ENCODE measurements around the gene CRACR2B. TPM values are rescaled to one million over a fixed set of nuclear protein-coding genes. Genes with fewer than 3 reads are reported as not detected.

Gene CRACR2B
- total and polyA plus RNA-seq, 2 donors: 5.9 to 20.2 TPM

DNA sequence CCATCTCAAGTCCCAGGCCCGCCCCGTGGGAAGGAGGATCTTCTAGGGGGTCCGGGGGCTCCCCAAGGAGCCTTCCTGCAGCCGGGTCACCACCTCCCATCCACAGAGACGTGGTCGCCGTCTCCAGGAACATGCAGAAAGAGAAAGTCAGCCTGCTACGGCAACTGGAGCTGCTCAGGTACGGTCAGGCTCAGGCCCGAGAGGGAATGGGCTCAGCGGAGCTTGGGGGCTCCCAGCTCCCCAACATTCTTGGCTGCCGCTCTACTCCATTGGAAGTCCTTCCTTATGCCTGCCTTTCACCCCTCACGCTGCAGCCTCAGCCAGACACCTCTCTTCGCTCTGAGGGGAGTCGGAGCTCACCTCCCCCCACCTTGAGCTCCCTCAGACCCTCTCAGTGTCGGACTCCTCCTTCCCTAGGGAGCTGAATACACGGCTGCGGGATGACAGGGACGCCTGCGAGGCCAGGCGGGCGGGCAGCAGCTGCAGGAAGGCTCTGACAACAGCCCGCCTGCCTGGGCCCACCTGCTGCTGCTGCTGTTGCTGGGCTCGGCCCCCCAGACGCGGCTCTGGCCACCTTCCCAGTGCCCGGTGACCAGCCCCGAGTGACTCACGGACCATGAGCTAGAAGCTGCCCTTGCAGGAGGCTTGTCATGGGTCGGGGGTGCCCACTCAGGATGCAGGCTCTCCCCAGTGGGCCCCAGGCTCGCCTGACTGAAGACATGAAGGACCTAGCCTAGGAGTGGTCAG is 3.6 kb downstream of the CRACR2B start:
- H3K4me3 ChIP-seq (ENCODE audit: low read depth, low read length): no peak overlapping the region

DNA sequence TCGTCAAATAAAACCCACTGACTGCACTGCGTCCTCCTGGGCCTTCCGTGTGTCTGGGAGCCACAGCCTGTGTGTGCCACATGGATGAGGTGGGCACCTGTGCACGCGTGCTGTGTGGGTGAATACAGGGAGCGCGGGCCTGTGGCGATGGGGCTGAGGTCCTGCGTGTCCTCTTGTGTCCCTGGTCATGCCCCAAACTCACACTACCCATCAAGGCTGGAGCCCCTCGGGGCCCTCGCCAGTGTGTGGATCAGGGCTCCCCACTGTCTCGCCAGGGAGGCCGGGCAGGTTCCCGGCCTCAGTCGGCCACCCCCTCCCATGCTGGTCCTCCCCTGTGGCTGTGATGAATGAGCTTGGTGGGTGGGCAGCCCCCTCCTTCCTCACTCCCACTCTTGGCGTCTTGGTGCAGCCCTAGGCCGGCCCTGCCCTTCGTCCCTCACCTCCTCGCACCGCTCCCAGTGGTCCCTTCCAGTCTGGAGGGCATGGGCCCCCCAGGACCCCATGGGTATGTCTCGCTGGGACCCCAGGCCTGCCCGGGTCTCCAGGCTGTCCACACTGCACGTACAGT is 4.3 kb downstream of the CRACR2B start:
- DNase-seq (ENCODE audit: extremely low spot score): no peak
- Histone ChIP-seq H3K4me1 (ENCODE audit: insufficient read depth) (peaks cover 2% of the 10 kb centered on the region), H3K27ac (ENCODE audit: low read depth) (no peak overlapping the region), H3K36me3 (ENCODE audit: insufficient read depth) (no peaks in the 10 kb centered on the region), H3K4me3 (ENCODE audit: low read depth, low read length) (peak overlapping the region; percentile 67)
- 72% methylated on average over 23 of the region's 23 CpGs for WGBS

More for the DNA sequence above, 3.6 kb downstream of the CRACR2B start:
- 56% methylated on average over 31 of the region's 31 CpGs for WGBS
- peaks cover 2% of the 10 kb centered on the region for H3K4me1 ChIP-seq (ENCODE audit: insufficient read depth)
- no peaks in the 10 kb centered on the region for H3K36me3 ChIP-seq (ENCODE audit: insufficient read depth)
- no peak overlapping the region for H3K27ac ChIP-seq (ENCODE audit: low read depth)
- no peak for DNase-seq (ENCODE audit: extremely low spot score)

DNA sequence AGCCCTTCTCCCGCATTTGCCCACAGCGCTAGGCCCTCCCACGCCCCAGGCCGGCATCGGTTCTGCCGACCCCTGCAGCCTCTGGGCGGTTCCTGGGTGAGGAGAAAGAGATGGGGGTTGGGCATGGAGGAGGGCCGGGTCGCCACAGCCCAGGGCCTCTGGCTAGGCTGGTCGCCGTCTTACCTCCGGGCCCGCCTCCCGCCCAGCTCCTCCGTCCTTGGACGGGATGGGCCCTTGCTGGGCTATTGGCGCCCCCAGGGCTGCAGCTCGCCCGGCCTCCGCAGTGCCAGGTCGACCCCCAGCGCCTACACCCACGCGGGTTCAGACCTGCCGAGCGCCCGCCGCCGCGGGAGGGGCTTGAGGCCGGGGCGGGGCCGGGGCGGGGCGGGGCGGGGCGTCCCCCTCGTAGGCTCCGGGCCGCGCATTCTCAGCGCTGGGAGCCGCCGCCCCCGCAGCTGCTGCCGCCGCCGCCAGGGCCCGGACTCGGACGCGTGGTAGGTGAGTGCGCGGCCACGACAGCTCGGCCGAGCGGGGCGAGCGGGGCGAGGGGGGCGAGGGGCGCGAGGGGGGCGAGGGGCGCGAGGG is 4.9 kb downstream of the CRACR2B start, which contains the start of gene CD151:
CD151 (plus strand) TSS at position 424 of the 585 bp plus-strand sequence. CDS start 3,118 bp downstream, outside the sequence.
- H3K4me3 ChIP-seq (ENCODE audit: low read depth, low read length): peak within 1 kb of the TSS; percentile 67
- 3% methylated on average over 62 of the region's 67 CpGs for WGBS
- no peak for DNase-seq (ENCODE audit: extremely low spot score)
- H3K4me1 ChIP-seq (ENCODE audit: insufficient read depth): peaks cover 2% of the 10 kb centered on the region
- H3K36me3 ChIP-seq (ENCODE audit: insufficient read depth): no peaks in the 10 kb centered on the region
- peak within 1 kb of the TSS; percentile 60 for H3K27ac ChIP-seq (ENCODE audit: low read depth)

DNA sequence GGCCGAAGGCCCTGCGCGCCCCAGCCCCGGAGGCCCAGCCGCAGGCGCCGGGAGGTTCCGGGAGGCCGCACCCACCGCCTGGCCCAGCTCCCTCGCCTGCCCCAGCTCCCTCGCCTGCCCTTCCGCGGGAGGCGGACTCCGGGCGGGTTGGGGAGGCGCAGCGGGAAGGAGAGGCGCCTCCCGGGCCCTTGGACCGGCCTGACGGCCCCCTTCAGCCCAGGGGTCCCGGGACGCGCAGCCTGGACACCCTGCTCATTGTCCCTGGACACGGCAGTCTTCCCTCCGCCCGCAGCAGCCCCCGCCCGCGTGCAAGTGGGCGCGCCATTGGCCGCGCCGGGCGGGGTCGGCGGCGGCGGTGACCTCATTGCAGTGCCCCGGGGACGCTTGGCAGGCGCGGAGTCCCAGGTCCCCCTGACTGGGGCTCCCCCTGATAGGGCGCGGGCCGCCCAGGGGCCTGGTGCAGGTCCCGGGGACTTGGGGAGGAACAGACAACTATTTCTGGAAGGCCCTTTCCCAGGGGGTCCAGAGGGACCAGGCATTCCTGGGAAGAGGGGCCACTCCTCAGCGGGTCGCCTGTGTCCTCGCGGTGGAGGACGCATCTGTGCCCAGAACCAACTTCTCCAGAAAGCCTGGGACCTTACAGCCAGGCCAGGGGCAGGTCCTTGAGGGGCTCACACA is 5.5 kb downstream of the CRACR2B start:
- H3K27ac ChIP-seq (ENCODE audit: low read depth): peak overlapping the region; percentile 60
- WGBS: 1% methylated on average over 55 of the region's 55 CpGs
- DNase-seq (ENCODE audit: extremely low spot score): no peak
- peak overlapping the region; percentile 67 for H3K4me3 ChIP-seq (ENCODE audit: low read depth, low read length)
- H3K36me3 ChIP-seq (ENCODE audit: insufficient read depth): no peaks in the 10 kb centered on the region
- H3K4me1 ChIP-seq (ENCODE audit: insufficient read depth): peaks cover 2% of the 10 kb centered on the region

GRCh38 chr11:833849-834311 is 6.2 kb downstream of the CRACR2B start:
- Histone ChIP-seq H3K36me3 (ENCODE audit: insufficient read depth) (no peaks in the 10 kb centered on the region), H3K4me3 (ENCODE audit: low read depth, low read length) (peak overlapping the region; percentile 67), H3K4me1 (ENCODE audit: insufficient read depth) (peaks cover 2% of the 10 kb centered on the region), H3K27ac (ENCODE audit: low read depth) (peak overlapping the region; percentile 60)
- 51% methylated on average over 9 of the region's 9 CpGs for WGBS
- DNase-seq (ENCODE audit: extremely low spot score): no peak

DNA sequence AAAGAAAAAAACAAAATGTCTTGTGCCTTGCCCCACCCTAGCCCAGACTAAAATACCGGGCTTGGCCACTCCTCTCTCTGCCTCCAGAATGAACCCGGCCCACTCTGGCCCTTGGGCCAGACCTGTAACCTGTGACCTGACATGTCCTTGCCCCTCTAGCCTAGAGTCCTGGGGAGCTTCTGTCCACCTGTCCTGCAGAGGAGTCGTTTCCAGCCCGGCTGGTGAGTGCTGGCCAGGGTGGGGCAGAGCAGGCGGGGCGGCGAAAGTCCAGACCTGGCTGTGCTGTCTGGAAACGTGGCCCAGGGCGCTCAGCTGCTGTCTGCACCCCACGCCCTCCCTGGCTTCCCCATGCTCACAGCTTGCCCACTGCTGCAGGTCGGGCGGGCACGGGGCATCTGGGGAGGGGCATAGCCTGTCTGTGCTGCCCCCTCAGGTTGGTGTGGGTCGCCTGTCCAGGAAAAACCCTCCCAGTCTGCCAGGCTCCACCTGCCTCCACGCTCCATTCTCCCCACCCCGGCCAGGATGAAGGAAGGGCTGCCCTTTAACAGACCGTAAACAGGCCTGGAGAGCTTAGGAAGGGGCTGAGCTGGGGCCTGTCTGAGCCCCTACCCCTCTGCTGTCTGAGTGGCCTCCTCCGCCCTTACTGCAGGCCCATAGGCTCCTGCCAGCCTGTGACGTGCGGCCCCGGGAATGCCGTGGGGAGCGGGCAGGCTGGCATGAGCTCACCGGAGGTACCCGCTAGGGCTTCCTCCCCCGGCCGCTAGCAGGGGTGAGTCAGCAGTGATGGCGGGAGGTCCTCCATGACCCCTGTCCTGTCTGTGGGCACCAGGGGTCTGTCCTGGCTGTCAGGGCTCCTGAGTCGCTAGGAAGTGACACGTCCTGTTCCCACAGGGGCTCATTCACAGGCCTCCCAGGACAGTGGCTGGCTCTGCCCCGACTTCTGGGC is 6.9 kb downstream of the CRACR2B start:
- no peaks in the 10 kb centered on the region for H3K36me3 ChIP-seq (ENCODE audit: insufficient read depth)
- no peak for DNase-seq (ENCODE audit: extremely low spot score)
- peak overlapping the region; percentile 46 for H3K27ac ChIP-seq (ENCODE audit: low read depth)
- no peak overlapping the region for H3K4me3 ChIP-seq (ENCODE audit: low read depth, low read length)
- WGBS: 42% methylated on average over 31 of the region's 31 CpGs
- H3K4me1 ChIP-seq (ENCODE audit: insufficient read depth): peaks cover under 1% of the 10 kb centered on the region

DNA sequence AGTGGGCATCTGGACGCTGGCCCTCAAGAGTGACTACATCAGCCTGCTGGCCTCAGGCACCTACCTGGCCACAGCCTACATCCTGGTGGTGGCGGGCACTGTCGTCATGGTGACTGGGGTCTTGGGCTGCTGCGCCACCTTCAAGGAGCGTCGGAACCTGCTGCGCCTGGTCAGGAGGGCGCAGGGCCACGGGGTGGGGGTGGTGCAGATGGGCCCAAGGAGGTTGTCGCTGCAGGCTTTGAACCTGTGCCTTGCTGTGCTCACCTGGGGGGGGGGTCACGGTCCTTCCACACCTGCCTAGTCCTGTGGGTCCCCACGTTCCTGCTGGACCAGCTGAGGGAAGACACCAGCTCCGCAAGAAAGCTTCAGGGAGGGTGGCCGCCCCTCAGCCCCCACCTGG is 8.6 kb downstream of the CRACR2B start:
- H3K4me3 ChIP-seq (ENCODE audit: low read depth, low read length): no peak overlapping the region
- 93% methylated on average over 14 of the region's 14 CpGs for WGBS
- H3K4me1 ChIP-seq (ENCODE audit: insufficient read depth): no peaks in the 10 kb centered on the region
- no peaks in the 10 kb centered on the region for H3K36me3 ChIP-seq (ENCODE audit: insufficient read depth)
- no peak overlapping the region for H3K27ac ChIP-seq (ENCODE audit: low read depth)
- no peak for DNase-seq (ENCODE audit: extremely low spot score)

- H3K4me1 ChIP-seq (ENCODE audit: insufficient read depth): no peaks in the 10 kb centered on the region
- WGBS: 88% methylated on average over 9 of the region's 9 CpGs
These were observed 9.0 kb downstream of the CRACR2B start for GRCh38 chr11:836700-837099.

GRCh38 chr11:837189-837989 is 9.7 kb downstream of the CRACR2B start:
- Histone ChIP-seq H3K36me3 (ENCODE audit: insufficient read depth) (no peaks in the 10 kb centered on the region), H3K27ac (ENCODE audit: low read depth) (no peak overlapping the region), H3K4me1 (ENCODE audit: insufficient read depth) (no peaks in the 10 kb centered on the region)

More at GRCh38 chr11:836700-837099, 9.0 kb downstream of the CRACR2B start:
- no peak overlapping the region for H3K27ac ChIP-seq (ENCODE audit: low read depth)
- no peaks in the 10 kb centered on the region for H3K36me3 ChIP-seq (ENCODE audit: insufficient read depth)
- no peak overlapping the region for H3K4me3 ChIP-seq (ENCODE audit: low read depth, low read length)
- DNase-seq (ENCODE audit: extremely low spot score): no peak

DNA sequence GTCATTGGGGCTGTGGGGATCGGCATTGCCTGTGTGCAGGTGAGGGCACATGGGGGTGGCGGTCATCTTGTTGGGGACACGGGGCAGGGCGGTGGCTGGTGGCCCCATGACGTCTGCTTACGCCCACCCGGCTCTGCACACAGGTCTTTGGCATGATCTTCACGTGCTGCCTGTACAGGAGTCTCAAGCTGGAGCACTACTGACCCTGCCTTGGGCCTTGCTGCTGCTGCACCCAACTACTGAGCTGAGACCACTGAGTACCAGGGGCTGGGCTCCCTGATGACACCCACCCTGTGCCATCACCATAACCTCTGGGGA is 10.2 kb downstream of the CRACR2B start:
- 71% methylated on average over 8 of the region's 8 CpGs for WGBS
- Histone ChIP-seq H3K4me1 (ENCODE audit: insufficient read depth) (no peaks in the 10 kb centered on the region), H3K36me3 (ENCODE audit: insufficient read depth) (no peaks in the 10 kb centered on the region), H3K4me3 (ENCODE audit: low read depth, low read length) (no peak overlapping the region), H3K27ac (ENCODE audit: low read depth) (no peak overlapping the region)
- no peak for DNase-seq (ENCODE audit: extremely low spot score)

More at GRCh38 chr11:837189-837989, 9.7 kb downstream of the CRACR2B start:
- no peak for DNase-seq (ENCODE audit: extremely low spot score)
- 84% methylated on average over 22 of the region's 22 CpGs for WGBS
- no peak overlapping the region for H3K4me3 ChIP-seq (ENCODE audit: low read depth, low read length)

DNA sequence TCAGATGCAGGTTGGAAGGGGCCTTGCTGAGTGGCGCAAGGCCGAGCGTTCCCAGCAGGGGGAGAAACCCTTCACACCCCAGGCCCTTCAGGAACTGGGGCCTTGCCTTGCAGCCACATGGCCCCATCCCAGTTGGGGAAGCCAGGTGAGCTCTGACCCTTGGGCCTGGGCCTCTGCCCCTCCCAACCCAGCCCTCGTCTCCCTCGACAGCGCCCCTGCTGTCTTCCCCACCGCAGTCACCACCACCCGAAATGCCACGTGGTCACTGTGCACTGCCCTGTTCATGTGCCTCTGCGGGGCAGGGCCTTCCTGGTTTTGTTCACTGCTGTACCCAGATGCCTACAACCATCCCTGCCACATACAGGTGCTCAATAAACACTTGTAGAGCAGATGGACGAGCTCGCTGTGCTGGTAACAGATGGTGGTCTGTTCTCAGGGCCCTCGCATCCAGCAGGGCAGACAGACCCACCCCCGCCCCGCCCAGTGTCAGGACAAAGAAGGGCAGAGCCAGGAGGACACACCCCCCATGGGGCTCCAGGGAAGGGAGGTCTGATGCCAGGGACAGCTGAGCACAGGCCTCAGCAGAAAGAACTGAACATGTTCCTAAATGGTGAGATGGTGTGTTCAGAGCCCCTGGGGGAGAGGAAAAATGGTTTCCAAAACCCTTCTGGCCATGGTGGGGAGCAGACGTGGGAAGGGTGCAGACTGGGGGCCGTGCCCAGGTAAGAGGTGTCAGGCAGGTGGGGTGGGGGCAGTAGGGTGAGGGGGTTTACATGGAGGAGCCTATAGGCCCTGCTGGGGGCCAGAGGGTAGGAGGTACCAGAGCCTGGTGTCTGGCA is 10.9 kb downstream of the CRACR2B start:
- Histone ChIP-seq H3K27ac (ENCODE audit: low read depth) (no peak overlapping the region), H3K4me1 (ENCODE audit: insufficient read depth) (no peaks in the 10 kb centered on the region), H3K4me3 (ENCODE audit: low read depth, low read length) (no peak overlapping the region), H3K36me3 (ENCODE audit: insufficient read depth) (no peaks in the 10 kb centered on the region)
- WGBS: 41% methylated on average over 17 of the region's 17 CpGs
- DNase-seq (ENCODE audit: extremely low spot score): no peak

- Histone ChIP-seq H3K4me1 (ENCODE audit: insufficient read depth) (no peaks in the 10 kb centered on the region), H3K27ac (ENCODE audit: low read depth) (no peak overlapping the region)
- 88% methylated on average over 5 of the region's 5 CpGs for WGBS
These were observed 11.5 kb downstream of the CRACR2B start for GRCh38 chr11:839280-839623.

More at GRCh38 chr11:839280-839623, 11.5 kb downstream of the CRACR2B start:
- no peak for DNase-seq (ENCODE audit: extremely low spot score)
- Histone ChIP-seq H3K4me3 (ENCODE audit: low read depth, low read length) (no peak overlapping the region), H3K36me3 (ENCODE audit: insufficient read depth) (no peaks in the 10 kb centered on the region)
